HL-60/S4 treated with retinoic acid at 250 ng/mL for 4 days and 3 days (cell line): ENCODE results near the gene MED4.

ENCODE experiments used
- in situ Hi-C: fragments of 300-500 bp; cut with MboI; formaldehyde crosslinking; loops from 2 replicates; pipeline ENCODE4 v1.7.0; 2022; ENCODE audit warnings: low sequenced_read_pairs

MED4 gene

GRCh38 chr13:48040049-48040448 is 54.9 kb downstream of the MED4 start:
- in situ Hi-C loops = no loop called here

- in situ Hi-C loops = no loop called here
These were observed 56.1 kb downstream of the MED4 start for GRCh38 chr13:48038761-48039160.

- in situ Hi-C loops = no loop called here
These were observed 57.3 kb downstream of the MED4 start, which contains the start of gene NUDT15 for GRCh38 chr13:48037346-48038173. Gene NUDT15 (plus strand): TSS chr13:48037726. CDS start chr13:48037747, 21 bp downstream.

- in situ Hi-C loops = no loop called here
These were observed 65.0 kb downstream of the MED4 start for GRCh38 chr13:48029859-48030258.

GRCh38 chr13:48028066-48028465 is 66.8 kb downstream of the MED4 start:
- in situ Hi-C loops = no loop called here
